HPDE6-E6E7 (cell line): ENCODE measurements around the gene ZFAND3.
"Not testable (repeated sequence)": the region's sequence is repeated elsewhere in the genome, so short reads cannot be mapped to it uniquely, and the experiment has no call there.

Source experiments
- DNase-seq: peaks from one replicate; pipeline ENCODE4 v3.0.0; 2011; ENCODE audit warnings: missing footprints; ENCODE audit errors: extremely low spot score

ZFAND3 gene

GRCh38 chr6:37972994-37973757 is 153.6 kb downstream of the ZFAND3 start:
- no peak for DNase-seq

GRCh38 chr6:37974381-37974780 is 154.9 kb downstream of the ZFAND3 start:
- no peak for DNase-seq

- no peak for DNase-seq
These were observed 155.4 kb downstream of the ZFAND3 start for GRCh38 chr6:37974943-37975342.

GRCh38 chr6:37977715-37978114 is 158.2 kb downstream of the ZFAND3 start:
- DNase-seq, result no peak

- DNase-seq, result peak; percentile 28
These were observed 160.1 kb downstream of the ZFAND3 start for GRCh38 chr6:37979392-37980221.

- no peak for DNase-seq
These were observed 160.7 kb downstream of the ZFAND3 start for GRCh38 chr6:37980222-37980595.

- no peak for DNase-seq
These were observed 162.1 kb downstream of the ZFAND3 start for GRCh38 chr6:37981626-37982025.

- DNase-seq, result no peak
These were observed 162.8 kb downstream of the ZFAND3 start for GRCh38 chr6:37982317-37982716.

GRCh38 chr6:37983720-37984501 is 164.4 kb downstream of the ZFAND3 start:
- no peak for DNase-seq

GRCh38 chr6:37984578-37984977 is 165.1 kb downstream of the ZFAND3 start:
- DNase-seq, result no peak

GRCh38 chr6:37985355-37985754 is 165.8 kb downstream of the ZFAND3 start:
- DNase-seq, result no peak

GRCh38 chr6:37987018-37987417 is 167.5 kb downstream of the ZFAND3 start:
- DNase-seq, result no peak

GRCh38 chr6:37987559-37987958 is 168.0 kb downstream of the ZFAND3 start:
- DNase-seq, result no peak

GRCh38 chr6:37988127-37988526 is 168.6 kb downstream of the ZFAND3 start:
- no peak for DNase-seq

GRCh38 chr6:37988696-37989095 is 169.2 kb downstream of the ZFAND3 start:
- DNase-seq, result no peak

GRCh38 chr6:37990762-37991525 is 171.4 kb downstream of the ZFAND3 start:
- DNase-seq, result no peak

GRCh38 chr6:37992749-37993148 is 173.2 kb downstream of the ZFAND3 start:
- DNase-seq, result no peak

- DNase-seq, result not testable (repeated sequence)
These were observed 173.7 kb downstream of the ZFAND3 start for GRCh38 chr6:37993194-37993593.

- no peak for DNase-seq
These were observed 174.1 kb downstream of the ZFAND3 start for GRCh38 chr6:37993596-37993995.

GRCh38 chr6:37994223-37994622 is 174.7 kb downstream of the ZFAND3 start:
- DNase-seq, result no peak

- DNase-seq, result no peak
These were observed 178.8 kb downstream of the ZFAND3 start for GRCh38 chr6:37998366-37998765.

GRCh38 chr6:38001386-38001785 is 181.9 kb downstream of the ZFAND3 start:
- DNase-seq, result no peak
